SK-N-SH treated with all-trans-retinoic acid at 6 μM for 48 hours (cell line): ENCODE data around the gene TNS1.

ENCODE experiments used
- ATAC-seq: fragments of 200-7000 bp; cut with Tn5 transposase; 3 replicates; pipeline ENCODE4 v1.9.1; 2020; ENCODE audit warnings: mild to moderate bottlenecking, moderate library complexity
- ARNTL ChIP-seq: fragments of 450-650 bp; formaldehyde crosslinking; IDR thresholded peaks from 2 replicates; pipeline ENCODE4 v1.5.0; 2020; ENCODE audit warnings: low read depth, mild to moderate bottlenecking, moderate library complexity, borderline replicate concordance
- BACH2 ChIP-seq: fragments of 250-450 bp; sonication (Bioruptor Pico); IDR thresholded peaks from 2 replicates; pipeline ENCODE4 v1.9.0; 2021; ENCODE audit warnings: mild to moderate bottlenecking, borderline replicate concordance
- CREB5 ChIP-seq: fragments of 250-450 bp; sonication (Bioruptor Pico); IDR thresholded peaks from 2 replicates; pipeline ENCODE4 v1.5.1; 2020; ENCODE audit warnings: low read depth, mild to moderate bottlenecking, moderate library complexity
- CSDC2 ChIP-seq: fragments of 250-450 bp; sonication (Bioruptor Pico); IDR thresholded peaks from 2 replicates; pipeline ENCODE4 v1.5.0; 2020; ENCODE audit warnings: mild to moderate bottlenecking, moderate library complexity
- CSRNP3 ChIP-seq: fragments of 250-450 bp; sonication (Bioruptor Pico); IDR thresholded peaks from 2 replicates; pipeline ENCODE4 v1.5.1; 2021; ENCODE audit warnings: mild to moderate bottlenecking, moderate library complexity
- ESRRG ChIP-seq: fragments of 250-450 bp; sonication (Bioruptor Pico); IDR thresholded peaks from 2 replicates; pipeline ENCODE4 v1.6.1; 2021; ENCODE audit warnings: mild to moderate bottlenecking
- GLIS3 ChIP-seq: fragments of 250-450 bp; sonication (Bioruptor Pico); IDR thresholded peaks from 2 replicates; pipeline ENCODE4 v1.5.0; 2020; ENCODE audit warnings: mild to moderate bottlenecking, moderate library complexity
- ISL1 ChIP-seq: fragments of 250-450 bp; sonication (Bioruptor Pico); IDR thresholded peaks from 2 replicates; pipeline ENCODE4 v2.1.2; 2022; ENCODE audit warnings: mild to moderate bottlenecking, moderate library complexity
- OSR1 ChIP-seq: fragments of 250-450 bp; sonication (Bioruptor Pico); IDR thresholded peaks from 2 replicates; pipeline ENCODE4 v1.8.0; 2022; ENCODE audit warnings: moderate library complexity, mild to moderate bottlenecking, inconsistent platforms
- PATZ1 ChIP-seq: fragments of 250-450 bp; sonication (Bioruptor Pico); IDR thresholded peaks from 2 replicates; pipeline ENCODE4 v1.8.0; 2020; ENCODE audit warnings: mild to moderate bottlenecking, moderate library complexity, borderline replicate concordance
- POU6F1 ChIP-seq: fragments of 250-450 bp; sonication (Bioruptor Pico); IDR thresholded peaks from 2 replicates; pipeline ENCODE4 v1.8.0; 2021; ENCODE audit warnings: low read depth, mild to moderate bottlenecking, moderate library complexity, borderline replicate concordance
- PPARA ChIP-seq: fragments of 250-450 bp; sonication (Bioruptor Pico); IDR thresholded peaks from 2 replicates; pipeline ENCODE4 v1.5.0; 2020; ENCODE audit warnings: mild to moderate bottlenecking, borderline replicate concordance
- RARB ChIP-seq: fragments of 250-450 bp; sonication (Bioruptor Pico); IDR thresholded peaks from 2 replicates; pipeline ENCODE4 v1.8.0; 2021; ENCODE audit warnings: mild to moderate bottlenecking, moderate library complexity
- SNAI2 ChIP-seq: fragments of 250-450 bp; sonication (Bioruptor Pico); IDR thresholded peaks from 2 replicates; pipeline ENCODE4 v1.5.0; 2020; ENCODE audit warnings: mild to moderate bottlenecking, moderate library complexity
- TCF4 ChIP-seq: fragments of 250-450 bp; sonication (Bioruptor Pico); IDR thresholded peaks from 2 replicates; pipeline ENCODE4 v1.8.0; 2021; ENCODE audit warnings: mild to moderate bottlenecking, moderate library complexity, borderline replicate concordance
- TSHZ2 ChIP-seq: fragments of 250-450 bp; sonication (Bioruptor Pico); IDR thresholded peaks from 2 replicates; pipeline ENCODE4 v1.5.0; 2020; ENCODE audit warnings: mild to moderate bottlenecking, moderate library complexity
- ZC3H10 ChIP-seq: fragments of 250-450 bp; sonication (Bioruptor Pico); IDR thresholded peaks from 2 replicates; pipeline ENCODE4 v1.5.1; 2021; ENCODE audit warnings: mild to moderate bottlenecking, moderate library complexity
- ZFP3 ChIP-seq: fragments of 250-450 bp; sonication (Bioruptor Pico); IDR thresholded peaks from 2 replicates; pipeline ENCODE4 v1.5.0; 2020; ENCODE audit warnings: mild to moderate bottlenecking, moderate library complexity
- ZFP30 ChIP-seq: fragments of 450-650 bp; formaldehyde crosslinking; IDR thresholded peaks from 2 replicates; pipeline ENCODE4 v1.5.0; 2022; ENCODE audit warnings: mild to moderate bottlenecking, moderate library complexity
- ZNF565 ChIP-seq: fragments of 450-650 bp; formaldehyde crosslinking; conservative IDR thresholded peaks from 2 replicates; pipeline ENCODE4 v1.5.0; 2020; ENCODE audit warnings: low read depth, mild to moderate bottlenecking, moderate library complexity
- ZNF8 ChIP-seq: fragments of 450-650 bp; formaldehyde crosslinking; IDR thresholded peaks from 2 replicates; pipeline ENCODE4 v1.5.0; 2020; ENCODE audit warnings: mild to moderate bottlenecking, moderate library complexity

Gene TNS1

GRCh38 chr2:217817466-217818292, 185.1 kb downstream of the TNS1 start:
- TF ChIP-seq PPARA (CRISPR knock-in tag) (no peak), TSHZ2 (CRISPR knock-in tag) (no peak), ZC3H10 (CRISPR knock-in tag) (no peak), ZFP3 (CRISPR knock-in tag) (no peak), SNAI2 (CRISPR knock-in tag) (no peak), ISL1 (CRISPR knock-in tag) (no peak), ZNF565 (no peak), ESRRG (CRISPR knock-in tag) (no peak), CSRNP3 (no peak), CREB5 (CRISPR knock-in tag) (no peak), RARB (no peak), POU6F1 (CRISPR knock-in tag) (no peak), BACH2 (CRISPR knock-in tag) (no peak), GLIS3 (CRISPR knock-in tag) (no peak), ARNTL (CRISPR knock-in tag) (no peak), CSDC2 (CRISPR knock-in tag) (no peak), ZFP30 (no peak), ZNF8 (CRISPR knock-in tag) (no peak), OSR1 (CRISPR knock-in tag) (no peak)
- no peak for ATAC-seq

GRCh38 chr2:217816396-217816869, 186.4 kb downstream of the TNS1 start:
- ATAC-seq, result no peak

More at GRCh38 chr2:217816396-217816869, 186.4 kb downstream of the TNS1 start:
- TF ChIP-seq PATZ1 (CRISPR knock-in tag) (no peak), BACH2 (CRISPR knock-in tag) (no peak), SNAI2 (CRISPR knock-in tag) (no peak), PPARA (CRISPR knock-in tag) (no peak), GLIS3 (CRISPR knock-in tag) (no peak), ZC3H10 (CRISPR knock-in tag) (no peak), RARB (no peak), CSDC2 (CRISPR knock-in tag) (no peak), TCF4 (CRISPR knock-in tag) (no peak), ZFP30 (no peak)
